ENCODE measurements around the gene ING1.
"Not testable (repeated sequence)": the region's sequence is repeated elsewhere in the genome, so short reads cannot be mapped to it uniquely, and the experiment has no call there.

Gene ING1

GRCh38 chr13:110690516-110690915, 23.0 kb upstream of the ING1 start:
- in situ Hi-C loops (cut with MboI; ENCODE audit: low sequenced_read_pairs), result no loop called here

GRCh38 chr13:110695774-110696173, 17.7 kb upstream of the ING1 start:
- in situ Hi-C loops (cut with MboI; ENCODE audit: low sequenced_read_pairs), result not testable (repeated sequence)

GRCh38 chr13:110696776-110697175, 16.7 kb upstream of the ING1 start:
- in situ Hi-C loops (cut with MboI; ENCODE audit: low sequenced_read_pairs), result no loop called here

- in situ Hi-C loops (cut with MboI; ENCODE audit: low sequenced_read_pairs), result no loop called here
Measured at GRCh38 chr13:110697842-110698241, 15.7 kb upstream of the ING1 start.

- in situ Hi-C loops (cut with MboI; ENCODE audit: low sequenced_read_pairs), result no loop called here
Measured at GRCh38 chr13:110698689-110699088, 14.8 kb upstream of the ING1 start.

- in situ Hi-C loops (cut with MboI; ENCODE audit: low sequenced_read_pairs), result no loop called here
Measured at GRCh38 chr13:110699148-110700145, 14.1 kb upstream of the ING1 start.

GRCh38 chr13:110700186-110700585, 13.3 kb upstream of the ING1 start:
- in situ Hi-C loops (cut with MboI; ENCODE audit: low sequenced_read_pairs), result no loop called here

GRCh38 chr13:110700641-110701040, 12.9 kb upstream of the ING1 start:
- in situ Hi-C loops (cut with MboI; ENCODE audit: low sequenced_read_pairs), result no loop called here

GRCh38 chr13:110701061-110701460, 12.4 kb upstream of the ING1 start:
- in situ Hi-C loops (cut with MboI; ENCODE audit: low sequenced_read_pairs), result not testable (repeated sequence)

GRCh38 chr13:110702089-110702488, 11.4 kb upstream of the ING1 start:
- in situ Hi-C loops (cut with MboI; ENCODE audit: low sequenced_read_pairs), result no loop called here

- in situ Hi-C loops (cut with MboI; ENCODE audit: low sequenced_read_pairs), result no loop called here
Measured at GRCh38 chr13:110702591-110703526, 10.6 kb upstream of the ING1 start.

- in situ Hi-C loops (cut with MboI; ENCODE audit: low sequenced_read_pairs), result no loop called here
Measured at GRCh38 chr13:110705356-110705825, 8.1 kb upstream of the ING1 start.

GRCh38 chr13:110705826-110706569, 7.5 kb upstream of the ING1 start, which contains the start of gene CARS2:
Gene CARS2 (minus strand): TSS chr13:110706116. CDS start chr13:110706093, 23 bp downstream.
- in situ Hi-C loops (cut with MboI; ENCODE audit: low sequenced_read_pairs), result no loop called here

GRCh38 chr13:110706570-110707372, 6.7 kb upstream of the ING1 start:
- in situ Hi-C loops (cut with MboI; ENCODE audit: low sequenced_read_pairs), result no loop called here

GRCh38 chr13:110712081-110712848, 1.2 kb upstream of the ING1 start:
- in situ Hi-C loops (cut with MboI; ENCODE audit: low sequenced_read_pairs), result no loop called here

- in situ Hi-C loops (cut with MboI; ENCODE audit: low sequenced_read_pairs), result no loop called here
Measured at GRCh38 chr13:110712849-110713641, 455 bp upstream of the ING1 start.

- in situ Hi-C loops (cut with MboI; ENCODE audit: low sequenced_read_pairs), result no loop called here
Measured at GRCh38 chr13:110713981-110714796, 689 bp downstream of the ING1 start.

Measured in hTERT RPE-1 (cell line).